Ovary (tissue), 9 donors: ENCODE measurements around the gene GIMAP2. TPM values are rescaled to one million over a fixed set of nuclear protein-coding genes. Genes with fewer than 3 reads are reported as not detected.

Source experiments
- DNase-seq, 5 donors: peaks; one replicate each; pipeline ENCODE4 v3.0.0-alpha.2; 2019 to 2020
- H3K27ac ChIP-seq, 2 donors: fragments of 200-600 bp; one replicate each; pipeline versions ENCODE4 v1.5.1 to v1.8.0; 2019 to 2022
- H3K27me3 ChIP-seq: fragments of 200-600 bp; one replicate; pipeline ENCODE4 v1.8.0; 2022
- H3K36me3 ChIP-seq: fragments of 200-600 bp; sonication (generic); one replicate; pipeline ENCODE4 v1.5.1; 2019
- H3K4me1 ChIP-seq: one replicate; pipeline ENCODE4 v1.8.1; 2013; ENCODE audit warnings: mild to moderate bottlenecking, moderate library complexity; ENCODE audit not compliant: insufficient read depth
- H3K4me3 ChIP-seq: fragments of 200-600 bp; sonication (generic); one replicate; pipeline ENCODE4 v1.5.1; 2017
- H3K9me3 ChIP-seq, 2 donors: fragments of 200-600 bp in 1 of 2; sonication (generic) in 1 of 2; one replicate each; pipeline versions ENCODE4 v1.5.1 to v1.8.1; 2013 to 2019; ENCODE audit warnings: mild to moderate bottlenecking in 1 of 2, moderate library complexity in 1 of 2
- CTCF ChIP-seq, 3 donors: fragments of 450-650 bp in 2 of 3; fragments of 200-600 bp in 1 of 3; IDR thresholded peaks; one replicate each; pipeline versions ENCODE4 v1.5.1 to v1.8.0; 2016 to 2022; ENCODE audit warnings: antibody characterized with exemption in 3 of 3, mild to moderate bottlenecking in 1 of 3
- EP300 ChIP-seq: sonication (generic); formaldehyde crosslinking; IDR thresholded peaks from one replicate; pipeline ENCODE4 v1.6.1; 2017; ENCODE audit warnings: antibody characterized with exemption
- POLR2A ChIP-seq: fragments of 450-650 bp; IDR thresholded peaks from one replicate; pipeline ENCODE4 v1.6.1; 2017; ENCODE audit warnings: antibody characterized with exemption, mild to moderate bottlenecking, moderate library complexity
- WGBS, 3 donors: extraction: QIAGEN DNeasy Blood & Tissue Kit in 1 of 3; methylation state at CpG; one replicate each; pipeline versions ENCODE4 v1.1.5 to v1.1.7; 2013 to 2017; 5-methylcytosine and 5-hydroxymethylcytosine counted together
- intact Hi-C, 4 donors: fragments of 100-400 bp; cut with DNase I; formaldehyde crosslinking; loops; one replicate each; pipeline versions ENCODE4 v1.11.0 to v1.15.1; 2022 to 2023
- polyA plus RNA-seq, 2 donors: library from polyadenylated mRNA; stranded (reverse); fragments of 200-250 nt in 1 of 2; fragments of 350-450 nt in 1 of 2; fragmentation: Illumina TruSeq in 1 of 2; extraction: RNeasy Lipid Tissue Mini Kit (QIAGEN cat#74804) in 1 of 2; gene quantifications; one replicate each; pipeline ENCODE4 v1.2.3, GENCODE V29; 2013 to 2014
- total RNA-seq, 7 donors: library from RNA; depleted of rRNA in 2 of 7; stranded (reverse); fragments of >200 nt in 2 of 7; fragmentation: NEBNext Ultra II Directional in 3 of 7; extraction: Animal tissue kit (Norgen Biotek cat#: 25700) in 3 of 7; gene quantifications; one replicate each; pipeline versions ENCODE4 v1.1.0 to v1.2.4, GENCODE V29; 2016 to 2023
- donor health status: DM: no; HTN: no; CAD: no; lungs with moderate emphysema.
- donor health status: DM: no; HTN: no; CAD: no.
- donor health status: Bipolar disorder and iron deficiency.
- donor health status: DM: yes; HTN: yes; CAD: no.
- donor health status: DM: no; HTN: no; CAD: no.
- donor health status: DM: yes; HTN: yes; CAD: no.

Gene GIMAP2
- total and polyA plus RNA-seq, 9 donors = 6.0 to 19.4 (median 10.5) TPM

GRCh38 chr7:150719960-150720891 lies 34.7 kb downstream of the GIMAP2 start:
- Histone ChIP-seq H3K36me3 (no peaks in the 10 kb centered on the region), H3K27me3 (no peaks in the 10 kb centered on the region), H3K4me1 (no peaks in the 10 kb centered on the region), H3K27ac (no peak overlapping the region), H3K4me3 (no peak overlapping the region), H3K9me3 (no peaks in the 10 kb centered on the region)
- no peak for TF ChIP-seq POLR2A
- TF ChIP-seq CTCF (IDR thresholded peaks at IDR 0.05) = no peak
- TF ChIP-seq EP300 = no peak
- WGBS, 3 donors = 93 to 95% (median 94%) methylated on average over 52 of the region's 52 CpGs
- no peak for DNase-seq
- intact Hi-C loops = no loop called here

GRCh38 chr7:150721970-150722373 lies 36.5 kb downstream of the GIMAP2 start:
- intact Hi-C loops = no loop called here
- no peaks in the 10 kb centered on the region for H3K9me3 ChIP-seq
- no peaks in the 10 kb centered on the region for H3K27me3 ChIP-seq
- TF ChIP-seq EP300 (no peak), POLR2A (no peak), CTCF (IDR thresholded peaks at IDR 0.05) (no peak)
- DNase-seq = no peak
- H3K4me3 ChIP-seq = no peak overlapping the region
- WGBS, 3 donors = 86 to 87% (median 86%) methylated on average over 11 of the region's 11 CpGs
- no peaks in the 10 kb centered on the region for H3K4me1 ChIP-seq
- no peak overlapping the region for H3K27ac ChIP-seq
- H3K36me3 ChIP-seq = no peaks in the 10 kb centered on the region

GRCh38 chr7:150722431-150722931 lies 37.0 kb downstream of the GIMAP2 start:
- Histone ChIP-seq H3K9me3 (no peaks in the 10 kb centered on the region), H3K27me3 (no peaks in the 10 kb centered on the region), H3K27ac (no peak overlapping the region), H3K4me3 (no peak overlapping the region), H3K36me3 (no peaks in the 10 kb centered on the region), H3K4me1 (no peaks in the 10 kb centered on the region)
- no peak for DNase-seq
- 27 to 49% (median 28%) methylated on average over 12 of the region's 12 CpGs for WGBS, 3 donors
- TF ChIP-seq EP300 (no peak), CTCF (IDR thresholded peaks at IDR 0.05) (no peak), POLR2A (no peak)
- intact Hi-C loops = no loop called here

GRCh38 chr7:150723467-150723866 lies 38.0 kb downstream of the GIMAP2 start:
- DNase-seq = no peak
- Histone ChIP-seq H3K27me3 (no peaks in the 10 kb centered on the region), H3K4me3 (no peak overlapping the region), H3K36me3 (no peaks in the 10 kb centered on the region), H3K9me3 (no peaks in the 10 kb centered on the region), H3K27ac (no peak overlapping the region), H3K4me1 (no peaks in the 10 kb centered on the region)
- no peak for TF ChIP-seq EP300
- TF ChIP-seq CTCF (IDR thresholded peaks at IDR 0.05) = no peak
- no peak for TF ChIP-seq POLR2A
- 76 to 84% (median 81%) methylated on average over 1 of the region's 1 CpG for WGBS, 3 donors
- intact Hi-C loops = no loop called here
